ENCODE measurements around the gene INO80E. TPM values are rescaled to one million over a fixed set of nuclear protein-coding genes. Genes with fewer than 3 reads are reported as not detected.

Gene INO80E
- total and polyA plus RNA-seq, 4 donors = 8.0 to 24.8 (median 17.2) TPM

DNA sequence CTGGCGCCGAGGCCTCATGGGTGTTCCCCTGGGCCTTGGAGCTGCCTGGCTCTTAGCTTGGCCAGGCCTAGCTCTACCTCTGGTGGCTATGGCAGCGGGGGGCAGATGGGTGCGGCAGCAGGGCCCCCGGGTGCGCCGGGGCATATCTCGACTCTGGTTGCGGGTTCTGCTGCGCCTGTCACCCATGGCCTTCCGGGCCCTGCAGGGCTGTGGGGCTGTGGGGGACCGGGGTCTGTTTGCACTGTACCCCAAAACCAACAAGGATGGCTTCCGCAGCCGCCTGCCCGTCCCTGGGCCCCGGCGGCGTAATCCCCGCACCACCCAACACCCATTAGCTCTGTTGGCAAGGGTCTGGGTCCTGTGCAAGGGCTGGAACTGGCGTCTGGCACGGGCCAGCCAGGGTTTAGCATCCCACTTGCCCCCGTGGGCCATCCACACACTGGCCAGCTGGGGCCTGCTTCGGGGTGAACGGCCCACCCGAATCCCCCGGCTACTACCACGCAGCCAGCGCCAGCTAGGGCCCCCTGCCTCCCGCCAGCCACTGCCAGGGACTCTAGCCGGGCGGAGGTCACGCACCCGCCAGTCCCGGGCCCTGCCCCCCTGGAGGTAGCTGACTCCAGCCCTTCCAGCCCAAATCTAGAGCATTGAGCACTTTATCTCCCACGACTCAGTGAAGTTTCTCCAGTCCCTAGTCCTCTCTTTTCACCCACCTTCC is 8.5 kb upstream of the INO80E start:
- WGBS = 87% methylated on average over 35 of the region's 35 CpGs
- H3K4me3 ChIP-seq (ENCODE audit: low read depth in 1 of 3, low read length in 3 of 3) = no peak overlapping the region
- no peak overlapping the region for H3K27ac ChIP-seq (ENCODE audit: low read depth in 1 of 2, low read length in 2 of 2)
- no peak for DNase-seq (ENCODE audit: low spot score)
- H3K9ac ChIP-seq (ENCODE audit: low read depth in 1 of 2, low read length in 2 of 2) = no peak overlapping the region
- H3K27me3 ChIP-seq (ENCODE audit: control insufficient read depth in 4 of 4, insufficient read depth in 4 of 4, low read length in 3 of 4) = no peaks in the 10 kb centered on the region
- no peaks in the 10 kb centered on the region for H3K4me1 ChIP-seq (ENCODE audit: control insufficient read depth in 4 of 4, insufficient read depth in 4 of 4, low read length in 3 of 4)
- peaks cover 43 to 85% (median 49%) of the 10 kb centered on the region in 4 donors for H3K36me3 ChIP-seq (ENCODE audit: control insufficient read depth in 4 of 4, insufficient read depth in 3 of 4, low read depth in 1 of 4, low read length in 3 of 4)
- no peaks in the 10 kb centered on the region for H3K9me3 ChIP-seq (ENCODE audit: control insufficient read depth in 4 of 4, low read length in 3 of 4)
- TF ChIP-seq, protein P1, sequence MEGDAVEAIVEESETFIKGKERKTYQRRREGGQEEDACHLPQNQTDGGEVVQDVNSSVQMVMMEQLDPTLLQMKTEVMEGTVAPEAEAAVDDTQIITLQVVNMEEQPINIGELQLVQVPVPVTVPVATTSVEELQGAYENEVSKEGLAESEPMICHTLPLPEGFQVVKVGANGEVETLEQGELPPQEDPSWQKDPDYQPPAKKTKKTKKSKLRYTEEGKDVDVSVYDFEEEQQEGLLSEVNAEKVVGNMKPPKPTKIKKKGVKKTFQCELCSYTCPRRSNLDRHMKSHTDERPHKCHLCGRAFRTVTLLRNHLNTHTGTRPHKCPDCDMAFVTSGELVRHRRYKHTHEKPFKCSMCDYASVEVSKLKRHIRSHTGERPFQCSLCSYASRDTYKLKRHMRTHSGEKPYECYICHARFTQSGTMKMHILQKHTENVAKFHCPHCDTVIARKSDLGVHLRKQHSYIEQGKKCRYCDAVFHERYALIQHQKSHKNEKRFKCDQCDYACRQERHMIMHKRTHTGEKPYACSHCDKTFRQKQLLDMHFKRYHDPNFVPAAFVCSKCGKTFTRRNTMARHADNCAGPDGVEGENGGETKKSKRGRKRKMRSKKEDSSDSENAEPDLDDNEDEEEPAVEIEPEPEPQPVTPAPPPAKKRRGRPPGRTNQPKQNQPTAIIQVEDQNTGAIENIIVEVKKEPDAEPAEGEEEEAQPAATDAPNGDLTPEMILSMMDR (IDR thresholded peaks at IDR 0.05; ENCODE audit: low read depth, low read length, missing input control) = no peak
- no peak for TF ChIP-seq REST (IDR thresholded peaks at IDR 0.05)

- no peak overlapping the region for H3K4me3 ChIP-seq (ENCODE audit: low read depth in 1 of 3, low read length in 3 of 3)
Observed at GRCh38 chr16:29988346-29989075, 7.5 kb upstream of the INO80E start.

DNA sequence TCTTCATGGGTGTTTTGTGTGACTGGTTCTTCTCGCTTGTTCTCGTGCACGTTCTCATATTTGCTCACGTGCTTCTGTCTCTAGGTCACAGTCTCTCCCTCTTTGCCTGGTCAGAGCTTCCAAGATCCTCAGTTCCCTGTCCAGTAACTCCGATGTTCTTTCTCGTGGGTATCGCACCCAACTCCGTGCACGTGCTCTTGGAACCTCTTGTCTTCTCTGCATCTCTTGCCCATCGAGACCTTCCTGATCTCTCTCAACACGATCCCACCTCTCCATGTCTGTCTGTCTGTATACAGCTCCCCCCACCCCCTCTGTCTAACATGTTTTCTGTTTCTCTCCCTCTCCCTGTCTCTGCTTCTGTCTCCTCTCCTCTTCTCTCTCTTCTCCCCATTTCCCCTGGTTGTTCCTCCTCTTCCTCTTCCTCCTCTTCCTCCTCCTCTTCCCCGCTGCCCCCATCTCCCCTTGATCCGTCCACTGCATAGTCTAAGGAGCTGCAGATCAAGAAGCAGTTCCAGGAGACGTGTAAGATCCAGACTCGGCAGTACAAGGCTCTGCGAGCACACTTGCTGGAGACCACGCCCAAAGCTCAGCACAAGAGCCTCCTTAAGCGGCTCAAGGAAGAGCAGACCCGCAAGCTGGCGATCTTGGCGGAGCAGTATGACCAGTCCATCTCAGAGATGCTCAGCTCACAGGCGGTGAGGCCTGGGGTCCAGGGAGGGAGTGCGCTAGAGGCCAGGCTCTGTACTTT is 6.8 kb upstream of the INO80E start:
- peaks cover 28 to 82% (median 40%) of the 10 kb centered on the region in 4 donors for H3K36me3 ChIP-seq (ENCODE audit: control insufficient read depth in 4 of 4, insufficient read depth in 3 of 4, low read depth in 1 of 4, low read length in 3 of 4)
- no peak overlapping the region for H3K4me3 ChIP-seq (ENCODE audit: low read depth in 1 of 3, low read length in 3 of 3)
- H3K9ac ChIP-seq (ENCODE audit: low read depth in 1 of 2, low read length in 2 of 2) = no peak overlapping the region
- no peaks in the 10 kb centered on the region for H3K27me3 ChIP-seq (ENCODE audit: control insufficient read depth in 4 of 4, insufficient read depth in 4 of 4, low read length in 3 of 4)
- peaks cover under 1 to 6% (median 2%) of the 10 kb centered on the region in 4 donors for H3K4me1 ChIP-seq (ENCODE audit: control insufficient read depth in 4 of 4, insufficient read depth in 4 of 4, low read length in 3 of 4)
- H3K9me3 ChIP-seq (ENCODE audit: control insufficient read depth in 4 of 4, low read length in 3 of 4) = no peaks in the 10 kb centered on the region
- 87% methylated on average over 23 of the region's 23 CpGs for WGBS
- no peak for DNase-seq (ENCODE audit: low spot score)
- no peak overlapping the region for H3K27ac ChIP-seq (ENCODE audit: low read depth in 1 of 2, low read length in 2 of 2)
- TF ChIP-seq, protein P2, sequence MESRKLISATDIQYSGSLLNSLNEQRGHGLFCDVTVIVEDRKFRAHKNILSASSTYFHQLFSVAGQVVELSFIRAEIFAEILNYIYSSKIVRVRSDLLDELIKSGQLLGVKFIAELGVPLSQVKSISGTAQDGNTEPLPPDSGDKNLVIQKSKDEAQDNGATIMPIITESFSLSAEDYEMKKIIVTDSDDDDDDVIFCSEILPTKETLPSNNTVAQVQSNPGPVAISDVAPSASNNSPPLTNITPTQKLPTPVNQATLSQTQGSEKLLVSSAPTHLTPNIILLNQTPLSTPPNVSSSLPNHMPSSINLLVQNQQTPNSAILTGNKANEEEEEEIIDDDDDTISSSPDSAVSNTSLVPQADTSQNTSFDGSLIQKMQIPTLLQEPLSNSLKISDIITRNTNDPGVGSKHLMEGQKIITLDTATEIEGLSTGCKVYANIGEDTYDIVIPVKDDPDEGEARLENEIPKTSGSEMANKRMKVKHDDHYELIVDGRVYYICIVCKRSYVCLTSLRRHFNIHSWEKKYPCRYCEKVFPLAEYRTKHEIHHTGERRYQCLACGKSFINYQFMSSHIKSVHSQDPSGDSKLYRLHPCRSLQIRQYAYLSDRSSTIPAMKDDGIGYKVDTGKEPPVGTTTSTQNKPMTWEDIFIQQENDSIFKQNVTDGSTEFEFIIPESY (IDR thresholded peaks at IDR 0.05) = no peak
- TF ChIP-seq, protein P3, sequence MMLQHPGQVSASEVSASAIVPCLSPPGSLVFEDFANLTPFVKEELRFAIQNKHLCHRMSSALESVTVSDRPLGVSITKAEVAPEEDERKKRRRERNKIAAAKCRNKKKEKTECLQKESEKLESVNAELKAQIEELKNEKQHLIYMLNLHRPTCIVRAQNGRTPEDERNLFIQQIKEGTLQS (IDR thresholded peaks at IDR 0.05) = no peak
- no peak for TF ChIP-seq RAD21 (IDR thresholded peaks at IDR 0.05)
- TF ChIP-seq HNF4G (IDR thresholded peaks at IDR 0.05) = no peak
- no peak for TF ChIP-seq NR2F2 (IDR thresholded peaks at IDR 0.05)
- no peak for TF ChIP-seq HNF4A (conservative IDR thresholded peaks at IDR 0.05)
- TF ChIP-seq EGR1 (IDR thresholded peaks at IDR 0.05; ENCODE audit: low read depth in 2 of 2) = no peak
- no peak for TF ChIP-seq RXRA (IDR thresholded peaks at IDR 0.05)
- TF ChIP-seq TAF1 (conservative IDR thresholded peaks at IDR 0.05) = no peak
- TF ChIP-seq GABPA (IDR thresholded peaks at IDR 0.05 in 1 of 2, conservative IDR thresholded peaks at IDR 0.05 in 1 of 2) = no peak

More at GRCh38 chr16:29988346-29989075, 7.5 kb upstream of the INO80E start:
- WGBS = 86% methylated on average over 17 of the region's 17 CpGs
- DNase-seq (ENCODE audit: low spot score) = no peak
- Histone ChIP-seq H3K9me3 (ENCODE audit: control insufficient read depth in 4 of 4, low read length in 3 of 4) (no peaks in the 10 kb centered on the region), H3K36me3 (ENCODE audit: control insufficient read depth in 4 of 4, insufficient read depth in 3 of 4, low read depth in 1 of 4, low read length in 3 of 4) (peaks cover 34 to 85% (median 46%) of the 10 kb centered on the region in 4 donors), H3K27me3 (ENCODE audit: control insufficient read depth in 4 of 4, insufficient read depth in 4 of 4, low read length in 3 of 4) (no peaks in the 10 kb centered on the region), H3K9ac (ENCODE audit: low read depth in 1 of 2, low read length in 2 of 2) (no peak overlapping the region), H3K27ac (ENCODE audit: low read depth in 1 of 2, low read length in 2 of 2) (no peak overlapping the region), H3K4me1 (ENCODE audit: control insufficient read depth in 4 of 4, insufficient read depth in 4 of 4, low read length in 3 of 4) (no peaks in the 10 kb centered on the region)
- no peak for TF ChIP-seq RXRA (IDR thresholded peaks at IDR 0.05)
- TF ChIP-seq HNF4A (conservative IDR thresholded peaks at IDR 0.05) = peak in 1 of 2 donors; percentile 1
- TF ChIP-seq HNF4G (IDR thresholded peaks at IDR 0.05) = no peak
- TF ChIP-seq TAF1 (conservative IDR thresholded peaks at IDR 0.05) = no peak
- no peak for TF ChIP-seq SP1 (IDR thresholded peaks at IDR 0.05)
- TF ChIP-seq, protein P3 (IDR thresholded peaks at IDR 0.05) = no peak

Measured in liver (tissue), 9 donors.